ENCODE results near the gene TBC1D2B. TPM values are rescaled to one million over a fixed set of nuclear protein-coding genes. Genes with fewer than 3 reads are reported as not detected.
A peak's percentile ranks its signal among the peaks of the same experiment; 100 is the strongest.

Gene TBC1D2B
- total and polyA plus RNA-seq, 10 donors, result 9.4 to 131 (median 97.4) TPM

DNA sequence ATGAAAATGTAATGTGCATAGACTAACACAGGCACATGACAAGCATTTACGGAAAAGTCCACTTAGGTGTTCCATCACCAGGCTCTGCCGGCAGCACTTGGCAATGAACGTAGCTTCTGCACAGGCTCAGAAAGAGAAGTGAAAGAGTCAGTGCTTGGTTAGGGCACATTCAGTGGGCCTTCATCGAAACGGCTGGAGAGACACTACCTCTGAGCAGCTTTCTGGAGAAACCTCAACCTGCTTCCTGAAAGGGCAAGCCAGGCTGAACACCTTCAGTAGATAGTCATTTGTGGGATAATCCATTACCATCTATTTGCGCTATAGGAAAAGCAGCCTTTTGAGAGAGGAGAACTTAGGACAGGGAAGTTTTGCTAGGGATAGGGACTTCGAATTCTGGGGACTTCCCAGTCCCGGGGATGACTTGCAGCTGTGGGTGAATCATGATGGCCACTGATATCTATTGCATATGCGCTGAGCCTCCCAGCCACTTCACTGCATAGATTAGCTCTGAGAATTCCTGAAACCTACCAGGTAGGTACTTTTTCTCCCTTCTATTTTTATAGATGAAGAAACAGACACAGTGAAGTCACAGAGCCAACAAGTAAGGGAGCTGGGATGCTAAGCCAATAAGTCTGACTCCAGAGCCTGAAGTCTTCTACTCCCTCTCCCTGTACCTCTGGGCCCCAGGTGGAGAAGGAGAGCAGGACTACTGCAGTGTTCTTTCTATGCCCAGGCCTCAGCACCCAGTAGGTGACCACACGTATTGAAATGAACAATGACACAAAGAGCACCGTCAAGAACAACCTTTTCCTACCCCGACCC, 10.7 kb upstream of the TBC1D2B start:
- peak overlapping the region in 3 of 8 donors; percentile 13 to 27 (median 19) for H3K27ac ChIP-seq
- TF ChIP-seq POLR2A (IDR thresholded peaks at IDR 0.05) (no peak), POLR2AphosphoS5 (IDR thresholded peaks at IDR 0.05) (peak in 1 of 3 donors; percentile 21)
- TF ChIP-seq, protein P1, sequence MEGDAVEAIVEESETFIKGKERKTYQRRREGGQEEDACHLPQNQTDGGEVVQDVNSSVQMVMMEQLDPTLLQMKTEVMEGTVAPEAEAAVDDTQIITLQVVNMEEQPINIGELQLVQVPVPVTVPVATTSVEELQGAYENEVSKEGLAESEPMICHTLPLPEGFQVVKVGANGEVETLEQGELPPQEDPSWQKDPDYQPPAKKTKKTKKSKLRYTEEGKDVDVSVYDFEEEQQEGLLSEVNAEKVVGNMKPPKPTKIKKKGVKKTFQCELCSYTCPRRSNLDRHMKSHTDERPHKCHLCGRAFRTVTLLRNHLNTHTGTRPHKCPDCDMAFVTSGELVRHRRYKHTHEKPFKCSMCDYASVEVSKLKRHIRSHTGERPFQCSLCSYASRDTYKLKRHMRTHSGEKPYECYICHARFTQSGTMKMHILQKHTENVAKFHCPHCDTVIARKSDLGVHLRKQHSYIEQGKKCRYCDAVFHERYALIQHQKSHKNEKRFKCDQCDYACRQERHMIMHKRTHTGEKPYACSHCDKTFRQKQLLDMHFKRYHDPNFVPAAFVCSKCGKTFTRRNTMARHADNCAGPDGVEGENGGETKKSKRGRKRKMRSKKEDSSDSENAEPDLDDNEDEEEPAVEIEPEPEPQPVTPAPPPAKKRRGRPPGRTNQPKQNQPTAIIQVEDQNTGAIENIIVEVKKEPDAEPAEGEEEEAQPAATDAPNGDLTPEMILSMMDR (IDR thresholded peaks at IDR 0.05 in 8 of 11, conservative IDR thresholded peaks at IDR 0.05 in 3 of 11), result no peak
- H3K36me3 ChIP-seq, result no peaks in the 10 kb centered on the region
- WGBS, 5 donors, result 64 to 74% (median 67%) methylated on average over 12 of the region's 12 CpGs
- DNase-seq, result no peak
- H3K9me3 ChIP-seq, result no peaks in the 10 kb centered on the region
- intact Hi-C loops (cut with DNase I; ENCODE audit: low total_unique reads), result no loop called here
- no peak overlapping the region for H3K4me3 ChIP-seq
- H3K27me3 ChIP-seq (replicated peaks in 1 of 7), result no peaks in the 10 kb centered on the region
- H3K4me1 ChIP-seq, result peaks cover 7 to 60% (median 39%) of the 10 kb centered on the region in 6 donors

DNA sequence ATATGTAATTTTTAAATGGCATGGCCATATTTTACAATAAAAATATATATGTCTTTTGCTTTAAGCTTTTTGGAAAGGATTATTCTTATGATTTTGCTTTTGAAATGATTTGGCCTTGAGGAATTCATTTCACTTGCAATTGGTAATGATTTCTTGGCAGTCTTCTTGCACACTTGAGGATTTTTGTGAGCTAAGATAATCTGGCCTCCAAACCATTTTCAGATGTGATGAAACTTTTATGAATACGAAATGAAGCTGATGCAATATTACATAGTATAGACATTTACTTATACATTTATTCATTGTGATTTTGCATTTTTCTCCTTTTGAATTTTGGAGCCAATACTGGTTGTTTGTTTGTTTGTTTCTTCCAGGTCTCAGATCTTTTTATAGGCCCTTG, 8.4 kb upstream of the TBC1D2B start:
- no peak for DNase-seq
- no peak for TF ChIP-seq POLR2AphosphoS5 (IDR thresholded peaks at IDR 0.05)
- no peak for TF ChIP-seq POLR2A (IDR thresholded peaks at IDR 0.05)
- TF ChIP-seq, protein P1 (IDR thresholded peaks at IDR 0.05 in 8 of 11, conservative IDR thresholded peaks at IDR 0.05 in 3 of 11), result no peak
- intact Hi-C loops (cut with DNase I; ENCODE audit: low total_unique reads), result no loop called here
- Histone ChIP-seq H3K36me3 (no peaks in the 10 kb centered on the region), H3K27ac (no peak overlapping the region), H3K27me3 (replicated peaks in 1 of 7) (no peaks in the 10 kb centered on the region), H3K9me3 (no peaks in the 10 kb centered on the region), H3K4me1 (peaks cover 14 to 60% (median 39%) of the 10 kb centered on the region in 6 donors), H3K4me3 (no peak overlapping the region)
- 36 to 83% (median 59%) methylated on average over 1 of the region's 1 CpG for WGBS, 5 donors

DNA sequence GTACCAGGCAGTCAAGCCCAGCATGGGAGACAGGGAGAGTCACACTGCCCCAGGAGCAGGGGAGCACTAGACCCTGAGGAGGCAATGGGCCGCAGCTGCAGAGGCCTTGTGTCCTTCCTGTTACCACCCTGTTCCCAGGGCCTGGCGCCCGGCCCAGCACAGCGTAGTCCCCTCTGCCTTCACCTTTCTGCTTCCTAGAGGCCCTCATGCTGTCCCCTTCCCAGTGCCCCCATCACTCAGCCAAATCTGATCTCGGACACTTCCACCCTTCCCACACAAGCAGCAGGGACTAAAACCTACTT, 6.9 kb upstream of the TBC1D2B start:
- Histone ChIP-seq H3K4me3 (no peak overlapping the region), H3K27ac (peak overlapping the region; percentile 34 to 78 (median 61)), H3K36me3 (no peaks in the 10 kb centered on the region), H3K27me3 (replicated peaks in 1 of 7) (no peaks in the 10 kb centered on the region), H3K9me3 (no peaks in the 10 kb centered on the region), H3K4me1 (peaks cover 14 to 61% (median 39%) of the 10 kb centered on the region in 6 donors)
- DNase-seq, result peak; percentile 87
- TF ChIP-seq POLR2A (IDR thresholded peaks at IDR 0.05) (no peak), POLR2AphosphoS5 (IDR thresholded peaks at IDR 0.05) (peak; percentile 70 to 79 (median 71))
- TF ChIP-seq, protein P1 (IDR thresholded peaks at IDR 0.05 in 8 of 11, conservative IDR thresholded peaks at IDR 0.05 in 3 of 11), result no peak
- 47 to 68% (median 52%) methylated on average over 5 of the region's 5 CpGs for WGBS, 5 donors
- intact Hi-C loops (cut with DNase I; ENCODE audit: low total_unique reads), result no loop called here

DNA sequence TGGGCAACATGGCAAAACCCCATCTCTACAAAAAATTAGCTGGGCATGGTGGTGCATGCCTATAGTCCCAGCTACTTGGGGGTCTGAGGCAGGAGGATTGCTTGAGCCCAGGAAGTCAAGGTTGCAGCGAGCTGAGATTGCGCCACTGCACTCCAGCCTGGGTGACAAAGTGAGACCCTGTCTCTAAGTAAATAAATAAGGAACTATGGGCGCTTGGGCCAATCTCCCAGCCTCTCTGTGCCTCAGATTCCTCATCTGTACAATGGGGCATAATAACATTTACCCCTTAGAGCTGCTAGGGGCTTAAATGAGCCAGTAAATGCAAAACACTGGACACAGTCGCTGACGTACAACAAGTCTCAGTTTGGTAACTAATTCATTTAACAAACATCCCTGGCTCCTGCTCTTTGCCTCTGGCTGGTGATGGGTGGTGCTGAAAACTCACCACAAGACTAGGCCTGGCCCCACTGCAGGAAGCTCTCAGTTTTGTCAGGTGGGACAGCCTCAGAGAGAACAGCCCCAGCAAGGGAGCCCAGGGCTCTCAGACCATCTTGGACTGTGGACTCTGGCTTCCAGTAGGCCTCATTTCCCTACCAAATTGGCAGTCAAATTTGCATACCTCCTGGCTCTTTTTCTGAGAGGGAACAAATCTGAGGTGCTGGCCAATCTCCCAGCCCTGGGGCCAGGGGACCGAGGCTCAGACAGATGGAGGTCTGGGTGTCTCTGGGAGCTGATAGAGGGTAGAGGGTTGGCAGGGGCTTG, 6.4 kb upstream of the TBC1D2B start:
- TF ChIP-seq, protein P1 (IDR thresholded peaks at IDR 0.05 in 8 of 11, conservative IDR thresholded peaks at IDR 0.05 in 3 of 11), result no peak
- H3K36me3 ChIP-seq, result no peaks in the 10 kb centered on the region
- intact Hi-C loops (cut with DNase I; ENCODE audit: low total_unique reads), result no loop called here
- no peak for DNase-seq
- H3K27me3 ChIP-seq (replicated peaks in 1 of 7), result no peaks in the 10 kb centered on the region
- peaks cover 14 to 66% (median 39%) of the 10 kb centered on the region in 6 donors for H3K4me1 ChIP-seq
- no peak overlapping the region for H3K4me3 ChIP-seq
- H3K27ac ChIP-seq, result peak overlapping the region in 7 of 8 donors; percentile 34 to 78 (median 62)
- WGBS, 5 donors, result 72 to 90% (median 84%) methylated on average over 6 of the region's 6 CpGs
- H3K9me3 ChIP-seq, result no peaks in the 10 kb centered on the region

All from spleen (tissue), 11 donors.